Lower leg skin (tissue), 3 donors: ENCODE measurements around the gene PLPP4.

ENCODE experiments used
- CTCF ChIP-seq, 3 donors: fragments of 450-650 bp; IDR thresholded peaks; one replicate each; pipeline ENCODE4 v1.5.1; 2016; ENCODE audit warnings: antibody characterized with exemption in 3 of 3, mild to moderate bottlenecking in 3 of 3, moderate library complexity in 2 of 3
- POLR2A ChIP-seq, 2 donors: fragments of 450-650 bp; IDR thresholded peaks; one replicate each; pipeline ENCODE4 v1.6.1; 2016 to 2017; ENCODE audit warnings: antibody characterized with exemption in 2 of 2, mild to moderate bottlenecking in 1 of 2, moderate library complexity in 1 of 2

- TF ChIP-seq POLR2A (IDR thresholded peaks at IDR 0.05) = no peak
- TF ChIP-seq CTCF (IDR thresholded peaks at IDR 0.05) = no peak
Observed at GRCh38 chr10:120555842-120556532, 99.0 kb downstream of the PLPP4 start.
